Endothelial cell (in vitro differentiated cells): ENCODE measurements around the gene NAA15. TPM values are rescaled to one million over a fixed set of nuclear protein-coding genes. Genes with fewer than 3 reads are reported as not detected.

Experiments
- DNase-seq: peaks from one replicate; pipeline ENCODE4 v3.0.0; 2021; ENCODE audit warnings: low spot score
- H3K27ac Mint-ChIP-seq: one replicate; pipeline ENCODE4 v1.8.0; 2021; ENCODE audit warnings: mixed read lengths, inconsistent platforms; ENCODE audit not compliant: unreplicated experiment
- H3K27me3 Mint-ChIP-seq: one replicate; pipeline ENCODE4 v1.8.0; 2021; ENCODE audit warnings: mild to moderate bottlenecking, moderate library complexity, mixed read lengths, inconsistent platforms; ENCODE audit not compliant: unreplicated experiment
- H3K36me3 Mint-ChIP-seq: one replicate; pipeline ENCODE4 v1.8.0; 2021; ENCODE audit warnings: mild to moderate bottlenecking, low read depth, mixed read lengths, inconsistent platforms; ENCODE audit not compliant: unreplicated experiment
- H3K4me1 Mint-ChIP-seq: one replicate; pipeline ENCODE4 v1.8.0; 2021; ENCODE audit warnings: mild to moderate bottlenecking, mixed read lengths, inconsistent platforms; ENCODE audit not compliant: unreplicated experiment
- H3K4me3 Mint-ChIP-seq: one replicate; pipeline ENCODE4 v1.8.0; 2021; ENCODE audit warnings: mild to moderate bottlenecking, mixed read lengths, inconsistent platforms; ENCODE audit not compliant: unreplicated experiment
- H3K9me3 Mint-ChIP-seq: one replicate; pipeline ENCODE4 v1.8.0; 2021; ENCODE audit warnings: mixed read lengths, inconsistent platforms; ENCODE audit not compliant: unreplicated experiment
- CTCF ChIP-seq: fragments of 200-600 bp; sonication (generic); IDR thresholded peaks from one replicate; pipeline ENCODE4 v1.5.0; 2021; ENCODE audit warnings: antibody characterized with exemption; ENCODE audit not compliant: unreplicated experiment
- total RNA-seq: library from RNA; stranded (reverse); fragmentation: NEBNext Ultra II Directional; extraction: Animal tissue kit (Norgen Biotek cat#: 25700); gene quantifications from one replicate; pipeline ENCODE4 v1.2.1, GENCODE V29; 2021; ENCODE audit not compliant: unreplicated experiment

NAA15 gene
- total RNA-seq, 1 donor from 2014 or later, result 37.8 TPM

- peaks cover 7% of the 10 kb centered on the region for H3K36me3 Mint-ChIP-seq
- DNase-seq, result no peak
- peak; percentile 41 for TF ChIP-seq CTCF
- H3K27me3 Mint-ChIP-seq, result no peaks in the 10 kb centered on the region
- peaks cover 40% of the 10 kb centered on the region for H3K4me1 Mint-ChIP-seq
- H3K4me3 Mint-ChIP-seq, result peak overlapping the region; percentile 96
- H3K27ac Mint-ChIP-seq, result peak overlapping the region; percentile 87
- H3K9me3 Mint-ChIP-seq, result no peaks in the 10 kb centered on the region
These were observed 151.7 kb downstream of the NAA15 start for GRCh38 chr4:139453041-139453370.

- TF ChIP-seq CTCF, result no peak
- peaks cover 46% of the 10 kb centered on the region for H3K4me1 Mint-ChIP-seq
- H3K36me3 Mint-ChIP-seq, result peaks cover 7% of the 10 kb centered on the region
These were observed 152.2 kb downstream of the NAA15 start for GRCh38 chr4:139453371-139454110.

GRCh38 chr4:139454111-139455045 lies 153.1 kb downstream of the NAA15 start, which contains the start of gene RAB33B:
Gene RAB33B (plus strand): TSS chr4:139454121. CDS start chr4:139454196, 75 bp downstream.
- H3K36me3 Mint-ChIP-seq, result no peaks in the 10 kb centered on the region
- peak within 1 kb of the TSS; percentile 87 for H3K27ac Mint-ChIP-seq
- peaks cover 49% of the 10 kb centered on the region for H3K4me1 Mint-ChIP-seq
- H3K27me3 Mint-ChIP-seq, result no peaks in the 10 kb centered on the region
- peak within 1 kb of the TSS; percentile 96 for H3K4me3 Mint-ChIP-seq
- TF ChIP-seq CTCF, result no peak
- DNase-seq, result no peak
- H3K9me3 Mint-ChIP-seq, result no peaks in the 10 kb centered on the region

More at GRCh38 chr4:139453371-139454110, 152.2 kb downstream of the NAA15 start:
- peak; percentile 94 for DNase-seq
- H3K9me3 Mint-ChIP-seq, result no peaks in the 10 kb centered on the region
- peak overlapping the region; percentile 96 for H3K4me3 Mint-ChIP-seq
- no peaks in the 10 kb centered on the region for H3K27me3 Mint-ChIP-seq
- peak overlapping the region; percentile 87 for H3K27ac Mint-ChIP-seq

- no peak overlapping the region for H3K27ac Mint-ChIP-seq
These were observed 153.8 kb downstream of the NAA15 start for GRCh38 chr4:139455126-139455538.

More at GRCh38 chr4:139455126-139455538, 153.8 kb downstream of the NAA15 start:
- DNase-seq, result no peak
- no peak for TF ChIP-seq CTCF
- Mint-ChIP-seq H3K4me1 (peaks cover 53% of the 10 kb centered on the region), H3K4me3 (peak overlapping the region; percentile 95), H3K27me3 (no peaks in the 10 kb centered on the region), H3K36me3 (no peaks in the 10 kb centered on the region), H3K9me3 (no peaks in the 10 kb centered on the region)
